SK-N-MC (cell line): ENCODE data around the gene ZBTB20.

Experiments
- EZH2 ChIP-seq: fragments of 200-600 bp; sonication (generic); IDR thresholded peaks from one replicate; pipeline ENCODE4 v1.6.1; 2017; ENCODE audit warnings: antibody characterized with exemption
- POLR2AphosphoS5 ChIP-seq: IDR thresholded peaks from 2 replicates; pipeline ENCODE4 v1.6.1; 2012; ENCODE audit warnings: mild to moderate bottlenecking, low read depth, low read length, borderline replicate concordance

DNA sequence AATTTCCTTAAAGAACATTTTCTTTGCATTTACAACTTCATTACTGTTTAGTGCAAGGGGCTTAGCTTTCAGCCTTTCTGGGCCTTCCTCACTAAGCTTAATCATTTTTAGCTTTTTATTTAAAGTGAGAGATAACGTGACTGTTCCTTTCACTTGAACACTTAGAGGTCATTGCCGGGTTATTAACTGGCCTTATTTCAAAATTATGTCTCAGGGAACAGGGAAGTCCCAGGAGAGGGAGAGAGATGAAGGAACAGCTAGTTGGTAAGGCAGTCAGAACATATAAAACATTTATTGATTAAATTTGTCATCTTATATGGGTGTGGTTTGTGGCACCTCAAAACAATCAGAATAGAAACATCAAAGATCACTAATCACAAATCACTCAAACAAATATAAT is 584.5 kb downstream of the ZBTB20 start:
- TF ChIP-seq POLR2AphosphoS5 (no peak), EZH2 (no peak)
